GM13977 (cell line): ENCODE results near the gene NFATC2.
"Not testable (repeated sequence)": the region's sequence is repeated elsewhere in the genome, so short reads cannot be mapped to it uniquely, and the experiment has no call there.

Experiments used
- DNase-seq: peaks from one replicate; pipeline ENCODE4 v3.0.0; 2012; ENCODE audit warnings: low spot score
- CTCF ChIP-seq: IDR thresholded peaks from 2 replicates; pipeline ENCODE4 v1.5.1; 2012; ENCODE audit warnings: mild to moderate bottlenecking, control low read depth; ENCODE audit not compliant: insufficient read depth; ENCODE audit errors: extremely low read depth, missing control alignments
- in situ Hi-C: fragments of 300-500 bp; cut with MboI; formaldehyde crosslinking; loops from one replicate; pipeline ENCODE4 v1.12.0; 2022; ENCODE audit warnings: low sequenced_read_pairs, low pct_unique_long_range_greater_than_20kb, mixed read lengths, inconsistent platforms; ENCODE audit not compliant: unreplicated experiment

NFATC2 gene

DNA sequence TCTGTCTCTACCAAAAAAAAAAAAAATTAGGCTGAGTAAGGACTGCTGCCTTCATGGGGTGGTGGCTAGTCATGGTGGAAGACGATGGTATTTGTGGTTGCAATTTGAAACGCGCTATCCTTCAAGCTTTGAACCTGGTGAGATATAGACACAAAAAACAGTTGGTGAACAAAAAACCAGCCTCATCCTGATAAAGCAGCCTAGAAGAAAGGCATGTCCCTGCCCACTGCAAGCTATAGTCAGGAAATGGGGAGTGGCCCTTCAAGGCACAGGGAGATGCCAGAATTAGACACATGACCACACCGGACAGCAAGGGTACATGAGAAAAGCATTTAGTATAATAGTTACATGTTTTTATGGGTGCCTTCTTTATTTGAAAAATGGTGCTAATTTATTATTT lies 193.6 kb downstream of the NFATC2 start:
- no peak for TF ChIP-seq CTCF
- in situ Hi-C loops: no loop called here
- no peak for DNase-seq

GRCh38 chr20:51347831-51348230 lies 194.7 kb downstream of the NFATC2 start:
- in situ Hi-C loops: no loop called here
- no peak for DNase-seq
- no peak for TF ChIP-seq CTCF

DNA sequence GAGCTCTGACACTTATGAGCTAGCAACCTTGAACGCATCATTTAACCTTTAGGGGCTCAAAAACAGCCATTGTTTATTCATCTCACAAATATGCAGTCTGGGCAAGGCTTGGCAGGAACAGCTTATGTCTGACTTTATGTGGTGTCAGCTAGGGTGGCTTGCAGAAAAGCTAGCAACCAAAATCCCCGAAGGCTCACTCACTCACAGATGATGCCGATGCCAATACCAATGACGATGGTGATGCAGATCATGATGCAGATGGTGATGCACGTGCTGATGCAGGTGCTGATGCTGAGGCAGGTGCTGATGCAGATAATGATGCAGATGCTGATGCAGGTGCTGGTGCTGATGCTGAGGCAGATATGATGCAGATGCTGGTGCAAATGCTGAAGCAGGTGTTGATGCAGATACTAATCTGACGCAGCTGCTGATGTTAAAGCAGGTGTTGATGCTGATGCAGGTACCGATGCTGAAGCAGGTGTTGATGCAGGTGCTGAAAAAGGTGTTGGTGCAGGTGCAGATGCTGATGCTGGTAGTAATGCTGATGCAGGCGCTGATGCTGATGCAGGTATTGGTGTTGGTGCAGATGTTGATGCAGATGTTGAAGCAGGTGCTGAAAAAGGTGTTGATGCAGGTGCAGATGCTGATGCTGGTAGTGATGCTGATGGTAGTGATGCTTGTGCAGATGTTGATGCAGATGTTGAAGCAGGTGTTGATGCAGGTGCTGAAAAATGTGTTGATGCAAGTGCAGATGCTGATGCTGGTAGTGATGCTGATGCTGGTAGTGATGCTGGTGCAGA lies 195.6 kb downstream of the NFATC2 start:
- in situ Hi-C loops: no loop called here
- no peak for DNase-seq
- no peak for TF ChIP-seq CTCF

DNA sequence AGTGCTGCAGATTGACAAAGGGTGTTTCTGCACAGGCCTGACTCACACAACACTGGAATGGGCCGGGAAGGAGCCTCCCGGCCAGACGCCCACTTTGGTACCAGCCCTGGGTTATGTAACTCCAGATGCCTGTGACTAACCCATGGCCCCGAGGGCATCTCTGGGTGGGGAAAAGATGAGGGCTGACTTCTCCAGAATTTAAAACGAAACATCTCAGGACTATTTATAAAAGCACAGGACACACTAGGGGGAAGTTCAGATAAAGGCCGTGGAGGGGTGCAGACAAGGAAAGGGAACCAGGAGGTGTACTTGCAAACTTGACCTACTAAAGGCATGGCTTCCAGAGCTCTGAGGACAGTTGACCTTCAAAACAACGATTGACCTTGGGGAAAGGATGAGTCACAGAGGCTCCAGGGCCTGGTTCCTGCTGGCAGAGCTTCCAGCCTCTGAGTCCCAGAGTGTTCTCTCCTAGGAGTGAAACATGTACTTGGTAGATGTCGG lies 196.9 kb downstream of the NFATC2 start:
- in situ Hi-C loops: no loop called here
- no peak for DNase-seq
- TF ChIP-seq CTCF: no peak

GRCh38 chr20:51343802-51344201 lies 198.7 kb downstream of the NFATC2 start:
- in situ Hi-C loops, DNase-seq: not testable (repeated sequence)

- DNase-seq: no peak
- in situ Hi-C loops: no loop called here
- no peak for TF ChIP-seq CTCF
Measured at GRCh38 chr20:51342510-51343236, 199.8 kb downstream of the NFATC2 start.

GRCh38 chr20:51341581-51341980 lies 200.9 kb downstream of the NFATC2 start:
- in situ Hi-C loops: no loop called here
- DNase-seq: no peak
- no peak for TF ChIP-seq CTCF
